ENCODE measurements around the gene SCUBE3.

Gene SCUBE3

DNA sequence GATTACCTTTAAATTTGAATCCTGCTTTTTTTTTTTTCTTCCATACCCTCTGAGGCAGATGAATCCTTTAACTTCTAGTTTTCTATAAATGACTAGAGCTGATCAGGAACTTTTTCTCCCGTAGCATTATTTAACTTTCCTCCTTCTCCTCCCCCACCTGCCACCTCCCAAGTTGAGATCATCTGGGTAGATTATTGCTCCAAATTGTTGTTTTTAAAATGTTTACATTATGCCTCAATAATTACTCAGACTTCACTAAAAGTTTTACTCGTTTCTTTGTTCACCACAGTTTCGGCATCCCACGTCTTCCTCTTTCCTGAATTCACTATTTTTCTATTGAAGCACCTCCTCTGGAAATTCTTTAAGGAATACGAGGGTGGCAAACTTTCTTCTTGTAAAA is 16.6 kb upstream of the SCUBE3 start:
- Mint-ChIP-seq H3K4me3 (no peak overlapping the region), H3K4me1 (peaks cover 4% of the 10 kb centered on the region), H3K9me3 (peaks cover 5% of the 10 kb centered on the region), H3K27ac (no peak overlapping the region), H3K27me3 (ENCODE audit: low read depth) (peaks cover 8% of the 10 kb centered on the region), H3K36me3 (ENCODE audit: low read depth) (no peaks in the 10 kb centered on the region)
- TF ChIP-seq, protein P1, sequence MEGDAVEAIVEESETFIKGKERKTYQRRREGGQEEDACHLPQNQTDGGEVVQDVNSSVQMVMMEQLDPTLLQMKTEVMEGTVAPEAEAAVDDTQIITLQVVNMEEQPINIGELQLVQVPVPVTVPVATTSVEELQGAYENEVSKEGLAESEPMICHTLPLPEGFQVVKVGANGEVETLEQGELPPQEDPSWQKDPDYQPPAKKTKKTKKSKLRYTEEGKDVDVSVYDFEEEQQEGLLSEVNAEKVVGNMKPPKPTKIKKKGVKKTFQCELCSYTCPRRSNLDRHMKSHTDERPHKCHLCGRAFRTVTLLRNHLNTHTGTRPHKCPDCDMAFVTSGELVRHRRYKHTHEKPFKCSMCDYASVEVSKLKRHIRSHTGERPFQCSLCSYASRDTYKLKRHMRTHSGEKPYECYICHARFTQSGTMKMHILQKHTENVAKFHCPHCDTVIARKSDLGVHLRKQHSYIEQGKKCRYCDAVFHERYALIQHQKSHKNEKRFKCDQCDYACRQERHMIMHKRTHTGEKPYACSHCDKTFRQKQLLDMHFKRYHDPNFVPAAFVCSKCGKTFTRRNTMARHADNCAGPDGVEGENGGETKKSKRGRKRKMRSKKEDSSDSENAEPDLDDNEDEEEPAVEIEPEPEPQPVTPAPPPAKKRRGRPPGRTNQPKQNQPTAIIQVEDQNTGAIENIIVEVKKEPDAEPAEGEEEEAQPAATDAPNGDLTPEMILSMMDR (IDR thresholded peaks at IDR 0.05; ENCODE audit: unreplicated experiment in 3 of 3): no peak

- Mint-ChIP-seq H3K4me3 (no peak overlapping the region), H3K9me3 (peaks cover 5% of the 10 kb centered on the region), H3K36me3 (ENCODE audit: low read depth) (no peaks in the 10 kb centered on the region), H3K4me1 (peaks cover 4% of the 10 kb centered on the region), H3K27me3 (ENCODE audit: low read depth) (peaks cover 7% of the 10 kb centered on the region), H3K27ac (no peak overlapping the region)
- TF ChIP-seq, protein P1 (IDR thresholded peaks at IDR 0.05; ENCODE audit: unreplicated experiment in 3 of 3): no peak
Observed at GRCh38 chr6:35199866-35200265, 13.9 kb upstream of the SCUBE3 start.

DNA sequence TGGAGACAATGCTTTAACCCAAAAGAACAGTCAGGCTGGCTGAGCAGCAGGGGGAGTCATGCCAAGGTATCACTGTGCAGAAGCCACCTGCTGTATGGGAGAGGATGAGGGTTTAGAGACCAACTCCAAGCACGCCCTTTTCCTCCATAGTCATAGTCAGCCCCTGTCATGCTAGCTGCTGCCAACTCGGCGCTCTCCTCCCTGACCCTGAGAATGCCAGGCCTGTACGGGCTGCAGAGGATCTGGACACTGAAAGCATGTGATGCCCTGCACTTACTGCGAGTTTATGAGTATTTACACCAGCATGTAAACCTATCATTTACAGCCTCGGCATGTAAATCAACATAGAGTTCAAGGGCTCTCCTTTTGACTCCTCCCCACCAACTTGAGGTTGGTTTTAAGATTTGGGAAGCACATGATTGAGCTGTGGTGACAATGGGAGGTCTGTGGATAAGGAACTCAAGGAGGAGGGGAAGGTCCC is 11.7 kb upstream of the SCUBE3 start:
- peaks cover 2% of the 10 kb centered on the region for H3K9me3 Mint-ChIP-seq
- H3K27me3 Mint-ChIP-seq (ENCODE audit: low read depth): peaks cover 20% of the 10 kb centered on the region
- peak overlapping the region in 1 of 3 experiments; percentile 13 for H3K27ac Mint-ChIP-seq
- peaks cover 4% of the 10 kb centered on the region for H3K4me1 Mint-ChIP-seq
- no peaks in the 10 kb centered on the region for H3K36me3 Mint-ChIP-seq (ENCODE audit: low read depth)
- no peak overlapping the region for H3K4me3 Mint-ChIP-seq
- TF ChIP-seq, protein P1 (IDR thresholded peaks at IDR 0.05; ENCODE audit: unreplicated experiment in 3 of 3): no peak

DNA sequence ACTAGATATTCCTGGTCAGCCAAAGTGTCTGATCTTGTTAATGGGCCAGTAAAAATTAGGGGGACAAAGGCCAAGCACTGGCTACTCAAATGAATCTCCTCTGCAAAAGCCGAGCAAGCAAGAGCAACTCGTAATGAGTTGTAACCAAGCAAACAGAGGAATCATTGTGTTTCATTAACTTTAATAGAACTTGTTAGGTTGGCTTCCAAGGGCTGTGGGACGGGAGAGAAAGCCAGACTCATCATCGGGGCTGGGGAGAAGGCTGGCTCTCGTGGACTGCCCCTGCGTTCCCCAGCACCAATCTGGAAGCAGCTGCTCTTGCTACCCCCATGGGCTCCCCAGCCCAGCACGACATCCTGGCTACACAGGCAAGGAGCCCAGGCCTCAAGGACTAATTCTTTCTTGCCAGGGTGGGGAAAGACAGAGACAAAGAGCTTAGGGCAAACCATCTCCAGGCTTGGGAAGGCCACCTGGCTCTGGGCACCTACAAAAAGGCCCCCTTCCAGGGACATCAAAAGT is 10.5 kb upstream of the SCUBE3 start:
- TF ChIP-seq, protein P1 (IDR thresholded peaks at IDR 0.05; ENCODE audit: unreplicated experiment in 3 of 3): no peak
- H3K36me3 Mint-ChIP-seq (ENCODE audit: low read depth): no peaks in the 10 kb centered on the region
- peaks cover 30% of the 10 kb centered on the region for H3K27me3 Mint-ChIP-seq (ENCODE audit: low read depth)
- H3K9me3 Mint-ChIP-seq: no peaks in the 10 kb centered on the region
- H3K4me1 Mint-ChIP-seq: peaks cover 4% of the 10 kb centered on the region
- no peak overlapping the region for H3K4me3 Mint-ChIP-seq
- H3K27ac Mint-ChIP-seq: peak overlapping the region in 1 of 3 experiments; percentile 48

- H3K9me3 Mint-ChIP-seq: no peaks in the 10 kb centered on the region
- TF ChIP-seq, protein P1 (IDR thresholded peaks at IDR 0.05; ENCODE audit: unreplicated experiment in 3 of 3): no peak
- H3K4me3 Mint-ChIP-seq: no peak overlapping the region
- no peak overlapping the region for H3K27ac Mint-ChIP-seq
- H3K27me3 Mint-ChIP-seq (ENCODE audit: low read depth): peaks cover 33% of the 10 kb centered on the region
- peaks cover 4% of the 10 kb centered on the region for H3K4me1 Mint-ChIP-seq
- no peaks in the 10 kb centered on the region for H3K36me3 Mint-ChIP-seq (ENCODE audit: low read depth)
Observed at GRCh38 chr6:35203680-35204079, 10.1 kb upstream of the SCUBE3 start.

DNA sequence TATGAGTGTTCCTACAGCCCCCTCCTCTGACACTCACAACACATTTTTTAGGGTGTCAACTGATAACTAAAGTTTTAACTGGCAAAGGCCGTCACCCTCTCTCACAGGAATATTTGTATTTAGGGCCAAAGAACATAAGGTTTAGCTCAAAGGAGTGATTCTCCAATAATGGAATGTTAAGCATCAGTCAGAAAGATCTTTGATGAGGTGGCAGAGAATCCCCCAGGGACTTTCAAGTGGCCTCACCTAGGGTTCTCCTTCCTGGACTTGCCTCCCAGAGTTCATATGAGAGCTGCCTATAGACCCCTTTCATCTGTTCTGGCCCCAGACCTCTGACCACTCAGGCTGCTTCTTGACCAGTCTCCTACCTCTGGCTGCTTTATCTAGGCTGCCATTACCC is 7.4 kb upstream of the SCUBE3 start:
- no peaks in the 10 kb centered on the region for H3K9me3 Mint-ChIP-seq

More for the DNA sequence above, 7.4 kb upstream of the SCUBE3 start:
- TF ChIP-seq, protein P1 (IDR thresholded peaks at IDR 0.05; ENCODE audit: unreplicated experiment in 3 of 3): no peak
- Mint-ChIP-seq H3K36me3 (ENCODE audit: low read depth) (no peaks in the 10 kb centered on the region), H3K4me1 (no peaks in the 10 kb centered on the region), H3K27me3 (ENCODE audit: low read depth) (peaks cover 51% of the 10 kb centered on the region), H3K27ac (no peak overlapping the region), H3K4me3 (no peak overlapping the region)
